ENCODE results near the gene TBL3. TPM values are rescaled to one million over a fixed set of nuclear protein-coding genes. Genes with fewer than 3 reads are reported as not detected.
A peak's percentile ranks its signal among the peaks of the same experiment; 100 is the strongest.

Gene TBL3
- total RNA-seq, 1 experiment from 2014 or later: 73.4 TPM

DNA sequence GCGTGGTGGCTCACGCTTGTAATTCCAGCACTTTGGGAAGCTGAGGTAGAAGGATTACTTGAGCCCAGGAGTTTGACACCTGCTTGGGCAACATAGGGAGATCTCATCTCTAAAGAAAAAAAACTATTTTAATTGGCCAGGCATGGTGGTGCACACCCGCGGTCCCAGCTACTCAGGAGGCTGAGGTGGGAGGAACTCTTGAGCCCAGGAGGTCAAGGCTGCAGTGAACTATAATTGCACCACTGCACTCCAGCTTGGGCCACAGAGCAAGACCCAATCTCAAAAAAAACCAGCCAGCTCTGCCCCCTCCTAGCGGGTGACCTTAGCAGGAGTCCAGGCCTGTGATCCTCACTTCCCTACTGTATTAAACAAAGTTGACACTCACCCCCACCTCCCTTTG lies 47.8 kb upstream of the TBL3 start:
- TF ChIP-seq ZBTB21 (CRISPR knock-in tag; IDR thresholded peaks at IDR 0.05; ENCODE audit: borderline replicate concordance): no peak
- TF ChIP-seq NFE2L1 (CRISPR knock-in tag; IDR thresholded peaks at IDR 0.05): no peak
- TF ChIP-seq, protein P1, sequence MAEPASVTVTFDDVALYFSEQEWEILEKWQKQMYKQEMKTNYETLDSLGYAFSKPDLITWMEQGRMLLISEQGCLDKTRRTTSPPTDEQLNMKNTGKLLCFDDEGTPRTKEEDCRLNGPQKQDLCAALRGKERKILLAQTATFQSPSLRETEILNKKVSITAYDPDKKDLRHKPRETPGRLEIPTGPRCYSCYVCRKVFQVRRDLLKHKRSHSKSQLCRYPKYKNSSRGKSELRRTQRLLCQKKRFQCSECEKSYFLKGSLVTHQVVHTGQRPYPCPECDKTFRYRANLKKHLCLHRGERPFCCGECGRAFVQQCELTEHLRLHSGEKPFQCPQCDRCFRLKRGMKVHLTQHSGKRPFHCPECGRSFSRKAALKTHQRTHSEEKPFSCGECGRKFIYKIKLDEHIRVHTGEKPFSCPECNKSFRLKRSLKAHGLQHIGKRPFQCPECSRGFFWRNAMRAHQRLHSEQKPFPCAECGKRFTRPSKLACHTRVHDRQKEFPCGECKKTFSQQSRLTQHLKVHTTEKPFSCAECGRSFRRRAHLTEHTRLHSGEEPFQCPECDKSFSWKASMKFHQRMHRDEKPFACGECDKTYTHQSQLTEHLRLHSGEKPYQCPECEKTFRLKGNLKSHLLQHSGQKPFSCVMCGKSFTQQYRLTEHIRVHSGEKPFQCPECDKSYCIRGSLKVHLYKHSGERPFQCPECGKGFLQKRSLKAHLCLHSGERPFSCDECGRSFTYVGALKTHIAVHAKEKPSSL (CRISPR knock-in tag; conservative IDR thresholded peaks at IDR 0.05): no peak
- TF ChIP-seq ZNF219 (CRISPR knock-in tag; IDR thresholded peaks at IDR 0.05; ENCODE audit: borderline replicate concordance): no peak
- no peak for TF ChIP-seq RELA (CRISPR knock-in tag; IDR thresholded peaks at IDR 0.05; ENCODE audit: borderline replicate concordance)
- no peak for TF ChIP-seq OVOL2 (CRISPR knock-in tag; IDR thresholded peaks at IDR 0.05; ENCODE audit: borderline replicate concordance)
- TF ChIP-seq, protein P2, sequence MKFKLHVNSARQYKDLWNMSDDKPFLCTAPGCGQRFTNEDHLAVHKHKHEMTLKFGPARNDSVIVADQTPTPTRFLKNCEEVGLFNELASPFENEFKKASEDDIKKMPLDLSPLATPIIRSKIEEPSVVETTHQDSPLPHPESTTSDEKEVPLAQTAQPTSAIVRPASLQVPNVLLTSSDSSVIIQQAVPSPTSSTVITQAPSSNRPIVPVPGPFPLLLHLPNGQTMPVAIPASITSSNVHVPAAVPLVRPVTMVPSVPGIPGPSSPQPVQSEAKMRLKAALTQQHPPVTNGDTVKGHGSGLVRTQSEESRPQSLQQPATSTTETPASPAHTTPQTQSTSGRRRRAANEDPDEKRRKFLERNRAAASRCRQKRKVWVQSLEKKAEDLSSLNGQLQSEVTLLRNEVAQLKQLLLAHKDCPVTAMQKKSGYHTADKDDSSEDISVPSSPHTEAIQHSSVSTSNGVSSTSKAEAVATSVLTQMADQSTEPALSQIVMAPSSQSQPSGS (CRISPR knock-in tag; IDR thresholded peaks at IDR 0.05; ENCODE audit: borderline replicate concordance, low read depth): no peak
- no peak for TF ChIP-seq ELF4 (CRISPR knock-in tag; IDR thresholded peaks at IDR 0.05; ENCODE audit: low read depth)
- TF ChIP-seq, protein P3, sequence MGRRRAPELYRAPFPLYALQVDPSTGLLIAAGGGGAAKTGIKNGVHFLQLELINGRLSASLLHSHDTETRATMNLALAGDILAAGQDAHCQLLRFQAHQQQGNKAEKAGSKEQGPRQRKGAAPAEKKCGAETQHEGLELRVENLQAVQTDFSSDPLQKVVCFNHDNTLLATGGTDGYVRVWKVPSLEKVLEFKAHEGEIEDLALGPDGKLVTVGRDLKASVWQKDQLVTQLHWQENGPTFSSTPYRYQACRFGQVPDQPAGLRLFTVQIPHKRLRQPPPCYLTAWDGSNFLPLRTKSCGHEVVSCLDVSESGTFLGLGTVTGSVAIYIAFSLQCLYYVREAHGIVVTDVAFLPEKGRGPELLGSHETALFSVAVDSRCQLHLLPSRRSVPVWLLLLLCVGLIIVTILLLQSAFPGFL (CRISPR knock-in tag; IDR thresholded peaks at IDR 0.05; ENCODE audit: borderline replicate concordance): no peak
- no peak for TF ChIP-seq ETV6 (CRISPR knock-in tag; IDR thresholded peaks at IDR 0.05)
- no peak for TF ChIP-seq SMAD4 (CRISPR knock-in tag; IDR thresholded peaks at IDR 0.05)
- TF ChIP-seq, protein P4, sequence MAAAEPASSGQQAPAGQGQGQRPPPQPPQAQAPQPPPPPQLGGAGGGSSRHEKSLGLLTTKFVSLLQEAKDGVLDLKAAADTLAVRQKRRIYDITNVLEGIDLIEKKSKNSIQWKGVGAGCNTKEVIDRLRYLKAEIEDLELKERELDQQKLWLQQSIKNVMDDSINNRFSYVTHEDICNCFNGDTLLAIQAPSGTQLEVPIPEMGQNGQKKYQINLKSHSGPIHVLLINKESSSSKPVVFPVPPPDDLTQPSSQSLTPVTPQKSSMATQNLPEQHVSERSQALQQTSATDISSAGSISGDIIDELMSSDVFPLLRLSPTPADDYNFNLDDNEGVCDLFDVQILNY (CRISPR knock-in tag; IDR thresholded peaks at IDR 0.05): no peak
- TF ChIP-seq TEAD4 (CRISPR knock-in tag; IDR thresholded peaks at IDR 0.05): no peak
- TF ChIP-seq, protein P5, sequence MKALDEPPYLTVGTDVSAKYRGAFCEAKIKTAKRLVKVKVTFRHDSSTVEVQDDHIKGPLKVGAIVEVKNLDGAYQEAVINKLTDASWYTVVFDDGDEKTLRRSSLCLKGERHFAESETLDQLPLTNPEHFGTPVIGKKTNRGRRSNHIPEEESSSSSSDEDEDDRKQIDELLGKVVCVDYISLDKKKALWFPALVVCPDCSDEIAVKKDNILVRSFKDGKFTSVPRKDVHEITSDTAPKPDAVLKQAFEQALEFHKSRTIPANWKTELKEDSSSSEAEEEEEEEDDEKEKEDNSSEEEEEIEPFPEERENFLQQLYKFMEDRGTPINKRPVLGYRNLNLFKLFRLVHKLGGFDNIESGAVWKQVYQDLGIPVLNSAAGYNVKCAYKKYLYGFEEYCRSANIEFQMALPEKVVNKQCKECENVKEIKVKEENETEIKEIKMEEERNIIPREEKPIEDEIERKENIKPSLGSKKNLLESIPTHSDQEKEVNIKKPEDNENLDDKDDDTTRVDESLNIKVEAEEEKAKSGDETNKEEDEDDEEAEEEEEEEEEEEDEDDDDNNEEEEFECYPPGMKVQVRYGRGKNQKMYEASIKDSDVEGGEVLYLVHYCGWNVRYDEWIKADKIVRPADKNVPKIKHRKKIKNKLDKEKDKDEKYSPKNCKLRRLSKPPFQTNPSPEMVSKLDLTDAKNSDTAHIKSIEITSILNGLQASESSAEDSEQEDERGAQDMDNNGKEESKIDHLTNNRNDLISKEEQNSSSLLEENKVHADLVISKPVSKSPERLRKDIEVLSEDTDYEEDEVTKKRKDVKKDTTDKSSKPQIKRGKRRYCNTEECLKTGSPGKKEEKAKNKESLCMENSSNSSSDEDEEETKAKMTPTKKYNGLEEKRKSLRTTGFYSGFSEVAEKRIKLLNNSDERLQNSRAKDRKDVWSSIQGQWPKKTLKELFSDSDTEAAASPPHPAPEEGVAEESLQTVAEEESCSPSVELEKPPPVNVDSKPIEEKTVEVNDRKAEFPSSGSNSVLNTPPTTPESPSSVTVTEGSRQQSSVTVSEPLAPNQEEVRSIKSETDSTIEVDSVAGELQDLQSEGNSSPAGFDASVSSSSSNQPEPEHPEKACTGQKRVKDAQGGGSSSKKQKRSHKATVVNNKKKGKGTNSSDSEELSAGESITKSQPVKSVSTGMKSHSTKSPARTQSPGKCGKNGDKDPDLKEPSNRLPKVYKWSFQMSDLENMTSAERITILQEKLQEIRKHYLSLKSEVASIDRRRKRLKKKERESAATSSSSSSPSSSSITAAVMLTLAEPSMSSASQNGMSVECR (CRISPR knock-in tag; IDR thresholded peaks at IDR 0.05; ENCODE audit: borderline replicate concordance): no peak
- no peak for TF ChIP-seq GRHL2 (CRISPR knock-in tag; IDR thresholded peaks at IDR 0.05; ENCODE audit: insufficient replicate concordance, severe bottlenecking)
- TF ChIP-seq, protein P6, sequence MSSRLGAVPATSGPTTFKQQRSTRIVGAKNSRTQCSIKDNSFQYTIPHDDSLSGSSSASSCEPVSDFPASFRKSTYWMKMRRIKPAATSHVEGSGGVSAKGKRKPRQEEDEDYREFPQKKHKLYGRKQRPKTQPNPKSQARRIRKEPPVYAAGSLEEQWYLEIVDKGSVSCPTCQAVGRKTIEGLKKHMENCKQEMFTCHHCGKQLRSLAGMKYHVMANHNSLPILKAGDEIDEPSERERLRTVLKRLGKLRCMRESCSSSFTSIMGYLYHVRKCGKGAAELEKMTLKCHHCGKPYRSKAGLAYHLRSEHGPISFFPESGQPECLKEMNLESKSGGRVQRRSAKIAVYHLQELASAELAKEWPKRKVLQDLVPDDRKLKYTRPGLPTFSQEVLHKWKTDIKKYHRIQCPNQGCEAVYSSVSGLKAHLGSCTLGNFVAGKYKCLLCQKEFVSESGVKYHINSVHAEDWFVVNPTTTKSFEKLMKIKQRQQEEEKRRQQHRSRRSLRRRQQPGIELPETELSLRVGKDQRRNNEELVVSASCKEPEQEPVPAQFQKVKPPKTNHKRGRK (CRISPR knock-in tag; IDR thresholded peaks at IDR 0.05; ENCODE audit: borderline replicate concordance): no peak
- DNase-seq (ENCODE audit: low spot score) (no peak), ATAC-seq (no peak)
- Mint-ChIP-seq H3K27me3 (ENCODE audit: low read depth) (peaks cover 73% of the 10 kb centered on the region), H3K4me1 (peaks cover 32% of the 10 kb centered on the region), H3K9me3 (peaks cover 3% of the 10 kb centered on the region), H3K27ac (no peak overlapping the region), H3K4me3 (peak overlapping the region; percentile 49), H3K36me3 (no peaks in the 10 kb centered on the region)
- ChIA-PET POLR2A (interaction anchor here (1.7 kb wide), 1 partner anchor 41 kb away, joined by 7 read pairs; the partner anchor contains the start of gene RPS2), CTCF (interaction anchor here (0.6 to 3.0 kb wide), 30 partner anchors 8 to 951 kb away, joined by 3 to 24 read pairs (median 6); partner anchors contain the start of genes IGFALS, MSRB1, NUBP2 and RPS2)
